ENCODE data around the gene ST13.
"Not testable (repeated sequence)": the region's sequence is repeated elsewhere in the genome, so short reads cannot be mapped to it uniquely, and the experiment has no call there.

ST13 gene

DNA sequence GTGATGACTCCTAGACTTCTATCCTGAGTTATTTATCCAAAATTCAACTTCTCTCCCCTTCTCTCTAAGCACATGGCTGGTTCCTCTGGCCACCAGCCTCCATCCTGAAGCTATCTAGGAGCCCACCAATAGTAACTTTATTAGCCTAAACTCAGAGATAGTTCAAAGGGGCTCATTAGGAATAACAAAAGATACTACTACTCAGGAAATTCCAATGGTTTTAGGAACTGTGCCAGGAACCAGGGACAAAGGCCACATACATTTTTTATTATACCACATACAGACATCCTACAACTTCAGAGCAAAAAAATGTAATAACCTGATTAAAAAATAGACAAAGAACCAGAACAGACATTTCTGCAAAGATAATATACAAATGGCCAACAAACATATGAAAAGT, 65.2 kb downstream of the ST13 start:
- ATAC-seq (replicated peaks) (no peak), DNase-seq (no peak)
- Mint-ChIP-seq H3K4me1 (peaks cover 6 to 18% of the 10 kb centered on the region in 2 donors), H3K27me3 (no peaks in the 10 kb centered on the region), H3K4me3 (no peak overlapping the region), H3K36me3 (peaks cover 34 to 48% of the 10 kb centered on the region in 2 donors), H3K9me3 (no peaks in the 10 kb centered on the region), H3K27ac (no peak overlapping the region)

DNA sequence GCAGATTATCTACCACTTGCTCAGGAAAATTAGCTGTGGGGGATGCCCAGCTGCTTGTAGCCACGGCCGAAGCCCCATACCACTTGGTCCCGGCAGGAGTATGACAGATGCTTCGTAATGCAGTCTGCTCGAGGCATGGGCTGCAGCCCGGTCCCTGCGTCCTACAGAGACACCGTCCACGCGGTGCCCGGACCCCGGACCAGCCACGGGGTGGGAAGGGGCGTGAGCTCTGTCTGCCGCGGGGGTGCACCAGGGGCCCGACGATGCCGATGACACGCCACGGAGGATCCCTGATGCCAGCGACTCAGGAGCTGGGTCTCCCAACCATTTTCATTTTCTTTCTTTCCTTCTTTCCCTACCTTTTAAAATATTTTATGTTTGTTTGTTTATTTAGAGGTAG, 67.3 kb downstream of the ST13 start:
- H3K27ac Mint-ChIP-seq, result no peak overlapping the region
- peaks cover 6 to 18% of the 10 kb centered on the region in 2 donors for H3K4me1 Mint-ChIP-seq
- no peaks in the 10 kb centered on the region for H3K27me3 Mint-ChIP-seq
- H3K9me3 Mint-ChIP-seq, result no peaks in the 10 kb centered on the region
- DNase-seq, result no peak
- H3K4me3 Mint-ChIP-seq, result no peak overlapping the region
- peaks cover 39 to 65% of the 10 kb centered on the region in 2 donors for H3K36me3 Mint-ChIP-seq
- no peak for ATAC-seq (replicated peaks)

DNA sequence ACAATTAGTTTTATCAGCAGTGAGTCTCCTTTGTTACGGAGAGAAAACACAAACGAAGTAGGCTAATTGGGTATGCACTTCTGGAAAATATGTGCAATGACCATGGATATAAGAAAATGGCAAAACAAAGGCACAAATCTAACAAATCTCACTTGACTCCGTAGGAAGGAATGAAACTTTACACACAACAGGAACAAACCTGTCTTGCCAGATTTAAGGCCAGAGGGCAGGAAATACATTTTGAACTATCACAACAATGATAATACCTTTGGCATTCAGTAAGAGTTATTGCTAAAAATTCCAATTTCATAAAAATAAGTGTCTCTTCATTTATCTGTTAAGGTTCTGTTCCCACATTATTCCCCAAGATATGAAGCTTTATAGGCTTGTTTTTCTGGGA, 73.9 kb downstream of the ST13 start:
- Mint-ChIP-seq H3K27me3 (no peaks in the 10 kb centered on the region), H3K36me3 (peaks cover 29 to 40% of the 10 kb centered on the region in 2 donors), H3K4me3 (no peak overlapping the region), H3K4me1 (no peaks in the 10 kb centered on the region), H3K27ac (no peak overlapping the region), H3K9me3 (no peaks in the 10 kb centered on the region)
- ATAC-seq (replicated peaks), result no peak
- DNase-seq, result no peak

DNA sequence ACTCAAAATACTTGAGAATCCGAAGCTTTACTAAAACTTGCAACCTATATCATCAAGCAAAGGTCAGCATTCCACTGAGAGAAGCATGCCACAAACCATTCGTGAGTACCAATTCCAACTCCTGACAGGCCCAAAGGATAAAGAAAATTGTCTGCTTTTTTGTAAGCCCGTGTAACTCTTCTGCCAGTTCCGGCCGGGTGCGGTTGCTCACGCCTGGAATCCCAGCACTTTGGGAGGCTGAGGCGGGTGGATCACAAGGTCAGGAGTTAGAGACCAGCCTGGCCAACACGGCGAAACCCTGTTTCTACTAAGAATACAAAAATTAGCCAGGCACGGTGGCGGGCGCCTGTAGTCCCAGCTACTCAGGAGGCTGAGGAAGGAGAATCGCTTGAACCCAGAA, 74.7 kb downstream of the ST13 start:
- DNase-seq; H3K4me3 Mint-ChIP-seq; H3K27me3 Mint-ChIP-seq; H3K9me3 Mint-ChIP-seq; H3K27ac Mint-ChIP-seq; H3K4me1 Mint-ChIP-seq; ATAC-seq (replicated peaks): not testable (repeated sequence)
- peaks cover 30 to 40% of the 10 kb centered on the region in 2 donors for H3K36me3 Mint-ChIP-seq
